Spleen (tissue), 7 donors: Measurements from ENCODE around the gene CNTN5.

Experiments used
- CTCF ChIP-seq, 11 experiments: fragments of 200-600 bp in 7 of 11; fragments of 450-650 bp in 4 of 11; sonication (generic) in 4 of 11; IDR thresholded peaks in 8 of 11; conservative IDR thresholded peaks in 3 of 11; 1 replicate in 7 of 11; 2 replicates in 4 of 11; pipeline versions ENCODE4 v1.4.0 to v1.8.0; 2016 to 2021; ENCODE audit warnings: antibody characterized with exemption in 11 of 11, inconsistent platforms in 4 of 11, mild to moderate bottlenecking in 1 of 11
- POLR2A ChIP-seq, 3 donors: fragments of 450-650 bp; IDR thresholded peaks; one replicate each; pipeline ENCODE4 v1.5.1; 2017; ENCODE audit warnings: antibody characterized with exemption in 3 of 3, mild to moderate bottlenecking in 1 of 3
- POLR2AphosphoS5 ChIP-seq, 3 donors: sonication (generic); formaldehyde crosslinking; IDR thresholded peaks; one replicate each; pipeline ENCODE4 v1.5.1; 2017; ENCODE audit warnings: antibody characterized with exemption in 3 of 3
- donor health status: DM: no; HTN: no; CAD: no; lungs with moderate emphysema.
- donor health status: DM: no; HTN: no; CAD: no.
- donor health status: DM: no; HTN: no; CAD: no.

- no peak for TF ChIP-seq POLR2A (IDR thresholded peaks at IDR 0.05)
- no peak for TF ChIP-seq CTCF (IDR thresholded peaks at IDR 0.05 in 8 of 11, conservative IDR thresholded peaks at IDR 0.05 in 3 of 11)
- TF ChIP-seq POLR2AphosphoS5 (IDR thresholded peaks at IDR 0.05) = no peak
Observed at GRCh38 chr11:99960536-99960935, 939.8 kb downstream of the CNTN5 start.
